ENCODE results near the gene VSIG4. TPM values are rescaled to one million over a fixed set of nuclear protein-coding genes. Genes with fewer than 3 reads are reported as not detected.
"Not testable (repeated sequence)": the region's sequence is repeated elsewhere in the genome, so short reads cannot be mapped to it uniquely, and the experiment has no call there.

The VSIG4 gene
- polyA plus RNA-seq, 1 of the 3 experiments (the other 2 are of a cell fraction), result not detected

GRCh38 chrX:65985211-65985610 is 54.7 kb downstream of the VSIG4 start:
- Histone ChIP-seq H3K27ac (ENCODE audit: low read depth in 2 of 2, low read length in 1 of 2) (no peak overlapping the region), H3K4me1 (ENCODE audit: control insufficient read depth in 1 of 2, insufficient read depth in 2 of 2, low read depth in 1 of 2, low read length in 1 of 2) (no peaks in the 10 kb centered on the region), H3K9me2 (no peaks in the 10 kb centered on the region), H3K79me2 (ENCODE audit: insufficient read depth) (no peaks in the 10 kb centered on the region), H2AFZ (ENCODE audit: low read depth) (no peak overlapping the region), H4K20me1 (ENCODE audit: insufficient read depth) (no peaks in the 10 kb centered on the region), H3K9ac (no peak overlapping the region), H3K9me3 (no peaks in the 10 kb centered on the region), H3K27me3 (ENCODE audit: insufficient read depth) (no peaks in the 10 kb centered on the region; the same call in 1 of the 2 replicates), H3K4me2 (no peak overlapping the region), H3F3A (replicated peaks; ENCODE audit: insufficient read depth) (no peaks in the 10 kb centered on the region), H3K36me3 (replicated peaks in 1 of 2; ENCODE audit: control insufficient read depth in 1 of 2, insufficient read depth in 2 of 2, low read length in 1 of 2) (no peaks in the 10 kb centered on the region), H3K4me3 (ENCODE audit: low read depth in 2 of 2, low read length in 1 of 2) (no peak overlapping the region)
- TF ChIP-seq SMC3 (IDR thresholded peaks at IDR 0.05; ENCODE audit: low read depth, low read length), result no peak
- TF ChIP-seq TEAD4 (IDR thresholded peaks at IDR 0.05; ENCODE audit: borderline replicate concordance, insufficient read depth), result no peak
- TF ChIP-seq, protein P1, sequence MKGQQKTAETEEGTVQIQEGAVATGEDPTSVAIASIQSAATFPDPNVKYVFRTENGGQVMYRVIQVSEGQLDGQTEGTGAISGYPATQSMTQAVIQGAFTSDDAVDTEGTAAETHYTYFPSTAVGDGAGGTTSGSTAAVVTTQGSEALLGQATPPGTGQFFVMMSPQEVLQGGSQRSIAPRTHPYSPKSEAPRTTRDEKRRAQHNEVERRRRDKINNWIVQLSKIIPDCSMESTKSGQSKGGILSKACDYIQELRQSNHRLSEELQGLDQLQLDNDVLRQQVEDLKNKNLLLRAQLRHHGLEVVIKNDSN (IDR thresholded peaks at IDR 0.05; ENCODE audit: borderline replicate concordance, low read depth), result no peak
- no peak for TF ChIP-seq FOXM1 (IDR thresholded peaks at IDR 0.05; ENCODE audit: low read depth)
- no peak for TF ChIP-seq SIN3A (IDR thresholded peaks at IDR 0.05; ENCODE audit: borderline replicate concordance, low read depth, low read length)
- no peak for TF ChIP-seq PBX3 (IDR thresholded peaks at IDR 0.05)
- no peak for DNase-seq
- CTCF ChIA-PET, result no interaction called here
- POLR2A ChIA-PET, result no interaction called here
- 38% methylated on average over 3 of the region's 3 CpGs for whole genome bisulfite sequencing (ENCODE audit: low lambda C conversion rate)

GRCh38 chrX:65977161-65977560 is 62.7 kb downstream of the VSIG4 start:
- H3K9me2 ChIP-seq; POLR2A ChIA-PET; CTCF ChIA-PET; H2AFZ ChIP-seq (ENCODE audit: low read depth); H3K36me3 ChIP-seq (replicated peaks in 1 of 2; ENCODE audit: control insufficient read depth in 1 of 2, insufficient read depth in 2 of 2, low read length in 1 of 2); DNase-seq; H3F3A ChIP-seq (replicated peaks; ENCODE audit: insufficient read depth); H3K27ac ChIP-seq (ENCODE audit: low read depth in 2 of 2, low read length in 1 of 2); H3K4me1 ChIP-seq (ENCODE audit: control insufficient read depth in 1 of 2, insufficient read depth in 2 of 2, low read depth in 1 of 2, low read length in 1 of 2); H4K20me1 ChIP-seq (ENCODE audit: insufficient read depth); H3K9me3 ChIP-seq; H3K4me3 ChIP-seq (ENCODE audit: low read depth in 2 of 2, low read length in 1 of 2); H3K79me2 ChIP-seq (ENCODE audit: insufficient read depth); H3K9ac ChIP-seq; H3K4me2 ChIP-seq: not testable (repeated sequence)
- peaks cover 15% of the 10 kb centered on the region; the same call in 1 of the 2 replicates for H3K27me3 ChIP-seq (ENCODE audit: insufficient read depth)
- WGBS (ENCODE audit: low lambda C conversion rate), result 0% methylated on average over 1 of the region's 1 CpG

DNA sequence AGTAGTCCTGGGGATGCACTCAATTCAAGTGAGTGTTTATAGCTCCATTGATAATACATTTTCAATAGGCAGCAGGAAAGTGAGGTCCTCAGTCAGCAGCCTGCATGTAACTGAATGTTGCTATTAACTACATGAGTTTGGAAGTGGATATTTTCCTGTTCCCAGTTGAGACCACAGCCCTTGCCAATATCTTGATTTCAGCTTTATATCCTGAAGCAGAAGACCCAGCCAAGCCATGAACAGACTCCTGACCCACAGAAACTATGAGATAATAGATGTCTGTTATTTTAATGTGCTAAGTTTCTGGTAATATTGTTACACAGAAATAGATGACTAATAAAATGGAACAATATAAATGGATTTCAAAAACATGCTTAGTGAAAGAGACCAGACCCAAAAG is 63.7 kb downstream of the VSIG4 start:
- Histone ChIP-seq H3K9ac (no peak overlapping the region), H3K4me1 (ENCODE audit: control insufficient read depth in 1 of 2, insufficient read depth in 2 of 2, low read depth in 1 of 2, low read length in 1 of 2) (no peaks in the 10 kb centered on the region), H3K4me2 (no peak overlapping the region), H4K20me1 (ENCODE audit: insufficient read depth) (no peaks in the 10 kb centered on the region), H3K27ac (ENCODE audit: low read depth in 2 of 2, low read length in 1 of 2) (no peak overlapping the region), H3K36me3 (replicated peaks in 1 of 2; ENCODE audit: control insufficient read depth in 1 of 2, insufficient read depth in 2 of 2, low read length in 1 of 2) (no peaks in the 10 kb centered on the region), H2AFZ (ENCODE audit: low read depth) (no peak overlapping the region), H3K4me3 (ENCODE audit: low read depth in 2 of 2, low read length in 1 of 2) (no peak overlapping the region), H3K9me2 (no peaks in the 10 kb centered on the region), H3F3A (replicated peaks; ENCODE audit: insufficient read depth) (no peaks in the 10 kb centered on the region), H3K27me3 (ENCODE audit: insufficient read depth) (peaks cover 19% of the 10 kb centered on the region; the same call in 1 of the 2 replicates), H3K79me2 (ENCODE audit: insufficient read depth) (no peaks in the 10 kb centered on the region), H3K9me3 (no peaks in the 10 kb centered on the region)
- DNase-seq, result no peak
- CTCF ChIA-PET, result no interaction called here
- POLR2A ChIA-PET, result no interaction called here
- TF ChIP-seq TAF1 (IDR thresholded peaks at IDR 0.05; ENCODE audit: borderline replicate concordance, low read depth, low read length), result no peak
- TF ChIP-seq EP300 (IDR thresholded peaks at IDR 0.05; ENCODE audit: borderline replicate concordance in 1 of 2, low read depth in 1 of 2, low read length in 1 of 2), result no peak
- no peak for TF ChIP-seq EZH2phosphoT487 (IDR thresholded peaks at IDR 0.05; ENCODE audit: borderline replicate concordance, low read depth)
- TF ChIP-seq, protein P2, sequence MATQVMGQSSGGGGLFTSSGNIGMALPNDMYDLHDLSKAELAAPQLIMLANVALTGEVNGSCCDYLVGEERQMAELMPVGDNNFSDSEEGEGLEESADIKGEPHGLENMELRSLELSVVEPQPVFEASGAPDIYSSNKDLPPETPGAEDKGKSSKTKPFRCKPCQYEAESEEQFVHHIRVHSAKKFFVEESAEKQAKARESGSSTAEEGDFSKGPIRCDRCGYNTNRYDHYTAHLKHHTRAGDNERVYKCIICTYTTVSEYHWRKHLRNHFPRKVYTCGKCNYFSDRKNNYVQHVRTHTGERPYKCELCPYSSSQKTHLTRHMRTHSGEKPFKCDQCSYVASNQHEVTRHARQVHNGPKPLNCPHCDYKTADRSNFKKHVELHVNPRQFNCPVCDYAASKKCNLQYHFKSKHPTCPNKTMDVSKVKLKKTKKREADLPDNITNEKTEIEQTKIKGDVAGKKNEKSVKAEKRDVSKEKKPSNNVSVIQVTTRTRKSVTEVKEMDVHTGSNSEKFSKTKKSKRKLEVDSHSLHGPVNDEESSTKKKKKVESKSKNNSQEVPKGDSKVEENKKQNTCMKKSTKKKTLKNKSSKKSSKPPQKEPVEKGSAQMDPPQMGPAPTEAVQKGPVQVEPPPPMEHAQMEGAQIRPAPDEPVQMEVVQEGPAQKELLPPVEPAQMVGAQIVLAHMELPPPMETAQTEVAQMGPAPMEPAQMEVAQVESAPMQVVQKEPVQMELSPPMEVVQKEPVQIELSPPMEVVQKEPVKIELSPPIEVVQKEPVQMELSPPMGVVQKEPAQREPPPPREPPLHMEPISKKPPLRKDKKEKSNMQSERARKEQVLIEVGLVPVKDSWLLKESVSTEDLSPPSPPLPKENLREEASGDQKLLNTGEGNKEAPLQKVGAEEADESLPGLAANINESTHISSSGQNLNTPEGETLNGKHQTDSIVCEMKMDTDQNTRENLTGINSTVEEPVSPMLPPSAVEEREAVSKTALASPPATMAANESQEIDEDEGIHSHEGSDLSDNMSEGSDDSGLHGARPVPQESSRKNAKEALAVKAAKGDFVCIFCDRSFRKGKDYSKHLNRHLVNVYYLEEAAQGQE (IDR thresholded peaks at IDR 0.05; ENCODE audit: low read depth, low read length), result no peak
- TF ChIP-seq FOXM1 (IDR thresholded peaks at IDR 0.05; ENCODE audit: low read depth), result no peak
- no peak for TF ChIP-seq PBX3 (IDR thresholded peaks at IDR 0.05)
- TF ChIP-seq, protein P1 (IDR thresholded peaks at IDR 0.05; ENCODE audit: borderline replicate concordance, low read depth), result no peak

Measured in SK-N-SH (cell line).